Stimulated activated naive CD8-positive, alpha-beta T cell treated with anti-CD3 and anti-CD28 coated beads, Interleukin-15, amount 100 ng/mL, for 72 hours (primary cell): Measurements from ENCODE around the gene EPHA5.

Source experiments
- ATAC-seq: fragments of 150-1000 bp; cut with Tn5 transposase; 2 replicates; pipeline ENCODE4 v1.10.0; 2021; ENCODE audit warnings: mild to moderate bottlenecking, moderate library complexity
- DNase-seq, 2 donors: peaks; one replicate each; pipeline ENCODE4 v3.0.0; 2021 to 2022
- H3K27ac Mint-ChIP-seq, 2 donors: one replicate each; pipeline ENCODE4 v1.8.0; 2022; ENCODE audit warnings: mild to moderate bottlenecking in 2 of 2, mixed read lengths in 2 of 2, moderate library complexity in 2 of 2
- H3K27me3 Mint-ChIP-seq: one replicate; pipeline ENCODE4 v1.8.0; 2022; ENCODE audit warnings: mixed read lengths
- H3K4me1 Mint-ChIP-seq: one replicate; pipeline ENCODE4 v1.8.0; 2022; ENCODE audit warnings: mild to moderate bottlenecking, mixed read lengths
- H3K4me3 Mint-ChIP-seq, 2 donors: one replicate each; pipeline ENCODE4 v1.8.0; 2022; ENCODE audit warnings: mild to moderate bottlenecking in 2 of 2, mixed read lengths in 2 of 2, moderate library complexity in 1 of 2
- H3K9me3 Mint-ChIP-seq, 2 donors: one replicate each; pipeline ENCODE4 v1.8.0; 2022; ENCODE audit warnings: mixed read lengths in 2 of 2

EPHA5 gene

DNA sequence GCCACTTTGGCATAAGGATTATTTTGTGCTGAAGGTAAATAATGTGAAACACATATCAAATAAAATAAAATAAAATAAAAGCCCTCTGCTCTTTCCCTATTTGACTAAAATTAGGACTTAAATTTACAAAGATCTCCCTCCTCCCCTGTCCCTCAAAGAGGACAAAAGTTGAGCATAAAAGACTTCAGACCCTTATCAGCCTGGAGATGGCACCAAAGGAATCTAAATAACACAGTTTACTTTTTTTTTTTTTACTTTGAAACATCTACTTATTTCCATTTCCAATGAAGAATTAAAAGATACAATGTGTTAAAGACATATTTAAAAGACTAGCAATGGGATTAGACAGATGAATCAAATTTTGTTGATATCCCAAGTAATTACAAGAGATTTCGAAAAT is 89.7 kb downstream of the EPHA5 start:
- Mint-ChIP-seq H3K4me3 (no peak overlapping the region), H3K9me3 (peaks cover 0 to 5% of the 10 kb centered on the region in 2 donors), H3K27me3 (no peaks in the 10 kb centered on the region), H3K4me1 (no peaks in the 10 kb centered on the region), H3K27ac (no peak overlapping the region)
- ATAC-seq (no peak), DNase-seq (no peak)

DNA sequence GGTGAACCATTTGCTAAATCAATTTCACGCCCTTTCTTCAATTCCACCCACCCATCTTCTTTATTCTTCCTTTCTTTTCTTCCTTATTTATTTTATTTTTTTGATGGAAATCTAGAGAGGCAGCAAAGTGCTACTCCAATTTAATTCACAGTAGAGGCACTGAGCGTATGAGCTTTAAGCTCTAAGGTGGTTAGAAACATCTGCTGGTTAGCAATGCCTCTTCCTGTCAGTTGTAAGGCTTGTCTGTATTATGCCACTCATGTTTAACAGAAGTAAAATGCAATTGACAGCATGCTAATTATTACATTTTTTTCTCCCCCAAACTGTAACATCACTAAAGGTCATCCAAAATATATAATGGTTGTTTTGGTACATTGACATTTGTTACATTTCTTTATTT is 103.8 kb downstream of the EPHA5 start:
- no peak for ATAC-seq
- H3K9me3 Mint-ChIP-seq = no peaks in the 10 kb centered on the region
- no peaks in the 10 kb centered on the region for H3K4me1 Mint-ChIP-seq
- no peaks in the 10 kb centered on the region for H3K27me3 Mint-ChIP-seq
- DNase-seq = no peak
- H3K27ac Mint-ChIP-seq = no peak overlapping the region
- H3K4me3 Mint-ChIP-seq = no peak overlapping the region

DNA sequence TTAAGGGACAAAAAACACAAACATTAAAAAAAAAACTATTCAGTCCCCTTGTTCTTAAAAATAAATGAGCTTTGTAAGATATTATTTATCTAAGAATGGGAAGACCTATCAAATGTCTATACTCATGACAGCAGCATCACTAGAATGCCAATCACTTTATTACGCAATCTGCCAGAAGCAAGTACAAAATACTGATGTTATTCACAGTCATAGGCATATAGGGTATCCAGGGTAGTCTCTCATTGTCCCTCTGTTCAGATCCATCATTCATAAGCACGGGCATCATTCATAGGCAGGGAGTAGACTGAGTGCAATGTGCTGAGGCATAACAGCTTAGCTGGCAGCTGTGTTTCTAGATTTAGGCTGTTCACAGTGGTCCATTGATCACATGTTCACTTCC is 109.1 kb downstream of the EPHA5 start:
- no peaks in the 10 kb centered on the region for H3K27me3 Mint-ChIP-seq
- no peak overlapping the region for H3K4me3 Mint-ChIP-seq
- no peaks in the 10 kb centered on the region for H3K9me3 Mint-ChIP-seq
- H3K27ac Mint-ChIP-seq = no peak overlapping the region
- no peak for DNase-seq
- no peaks in the 10 kb centered on the region for H3K4me1 Mint-ChIP-seq
- no peak for ATAC-seq

DNA sequence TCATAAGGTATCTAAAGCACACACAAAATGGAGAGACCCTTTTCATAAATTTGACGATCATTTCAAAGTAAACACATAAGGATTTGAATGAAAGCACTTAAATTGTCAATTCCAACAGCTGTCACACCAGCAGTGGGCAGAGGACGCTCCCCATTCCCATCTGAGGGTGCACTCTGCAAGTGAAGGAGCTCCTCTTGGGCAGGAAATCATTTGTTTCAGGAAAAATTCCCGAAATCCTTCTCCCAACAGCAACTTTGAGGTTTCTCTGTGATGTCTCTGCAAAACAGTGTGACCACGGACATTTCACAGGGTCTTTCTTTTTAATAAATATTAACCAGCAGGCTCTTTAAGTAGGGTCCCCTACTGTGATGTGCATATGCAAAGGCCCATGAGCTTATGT is 111.0 kb downstream of the EPHA5 start:
- Mint-ChIP-seq H3K27me3 (no peaks in the 10 kb centered on the region), H3K4me1 (no peaks in the 10 kb centered on the region), H3K4me3 (no peak overlapping the region), H3K9me3 (no peaks in the 10 kb centered on the region), H3K27ac (no peak overlapping the region)
- no peak for ATAC-seq
- no peak for DNase-seq

DNA sequence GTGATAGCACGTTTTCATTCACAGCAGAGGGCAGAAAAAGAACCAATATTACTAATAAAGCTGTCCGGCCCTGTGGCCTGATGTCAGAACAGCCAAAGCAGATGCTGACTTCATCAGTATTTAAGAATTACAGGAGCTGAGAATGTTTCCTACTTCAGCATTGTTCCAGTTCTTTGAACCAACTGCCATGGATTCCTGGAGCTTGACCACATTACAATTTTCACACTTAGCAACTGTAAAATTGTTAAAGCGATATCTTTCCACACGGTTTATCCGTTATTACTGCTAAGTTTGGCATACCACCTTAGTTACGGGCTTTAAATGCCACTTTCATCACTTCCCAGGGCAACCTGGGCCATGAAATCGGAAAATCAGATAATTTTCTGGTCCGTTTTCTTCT is 118.2 kb downstream of the EPHA5 start:
- DNase-seq (no peak), ATAC-seq (no peak)
- H3K4me1 Mint-ChIP-seq = no peaks in the 10 kb centered on the region
- H3K27me3 Mint-ChIP-seq = no peaks in the 10 kb centered on the region
- no peak overlapping the region for H3K27ac Mint-ChIP-seq
- H3K4me3 Mint-ChIP-seq = no peak overlapping the region
- no peaks in the 10 kb centered on the region for H3K9me3 Mint-ChIP-seq

DNA sequence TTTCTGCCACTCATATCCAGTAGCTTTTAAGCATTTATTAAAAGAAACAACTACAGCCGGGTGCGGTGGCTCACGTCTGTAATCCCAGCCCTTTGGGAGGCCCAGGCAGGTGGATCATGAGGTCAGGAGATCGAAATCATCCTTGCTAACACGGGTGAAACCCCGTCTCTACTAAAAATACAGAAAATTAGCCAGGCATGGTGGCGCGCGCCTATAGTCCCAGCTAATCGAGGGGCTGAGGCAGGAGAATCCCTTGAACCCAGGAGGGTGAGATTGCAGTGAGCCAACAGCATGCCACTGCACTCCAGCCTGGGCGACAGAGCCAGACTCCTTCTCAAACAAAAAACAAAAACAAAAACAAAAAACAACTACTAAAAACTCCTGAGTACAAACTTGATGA is 119.8 kb downstream of the EPHA5 start:
- DNase-seq (no peak), ATAC-seq (no peak)
- H3K4me1 Mint-ChIP-seq = no peaks in the 10 kb centered on the region
- no peaks in the 10 kb centered on the region for H3K27me3 Mint-ChIP-seq
- H3K4me3 Mint-ChIP-seq = no peak overlapping the region
- H3K9me3 Mint-ChIP-seq = peaks cover 0 to 1% of the 10 kb centered on the region in 2 donors
- H3K27ac Mint-ChIP-seq = no peak overlapping the region

DNA sequence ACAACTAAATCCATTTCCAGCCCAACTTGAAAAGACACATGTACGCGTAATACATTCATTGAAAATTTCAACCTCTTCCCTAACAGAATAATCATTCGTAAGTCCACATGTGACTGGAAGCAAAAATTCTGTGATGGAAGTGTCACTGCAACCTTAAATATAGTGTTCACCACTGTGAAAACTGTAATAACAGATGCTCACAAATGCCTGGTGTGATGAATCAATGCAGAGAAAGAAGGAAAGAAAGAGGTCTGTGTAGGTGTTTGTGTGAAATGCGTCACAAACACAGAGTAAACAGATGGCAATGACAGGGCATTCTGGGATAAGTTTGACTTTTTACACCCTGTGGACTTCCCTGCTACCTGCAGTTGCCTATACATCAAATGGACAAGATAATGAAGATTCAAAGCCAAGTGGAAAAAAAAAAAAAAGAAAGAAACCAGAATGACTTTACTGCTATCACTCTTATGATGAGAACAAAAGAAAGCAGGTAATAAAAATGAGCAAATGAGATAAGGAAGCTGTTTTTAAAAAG is 123.3 kb downstream of the EPHA5 start:
- H3K9me3 Mint-ChIP-seq = peaks cover 2 to 6% of the 10 kb centered on the region in 2 donors
- H3K27me3 Mint-ChIP-seq = no peaks in the 10 kb centered on the region
- DNase-seq (no peak), ATAC-seq (no peak)
- H3K27ac Mint-ChIP-seq = no peak overlapping the region
- H3K4me3 Mint-ChIP-seq = no peak overlapping the region
- H3K4me1 Mint-ChIP-seq = no peaks in the 10 kb centered on the region

DNA sequence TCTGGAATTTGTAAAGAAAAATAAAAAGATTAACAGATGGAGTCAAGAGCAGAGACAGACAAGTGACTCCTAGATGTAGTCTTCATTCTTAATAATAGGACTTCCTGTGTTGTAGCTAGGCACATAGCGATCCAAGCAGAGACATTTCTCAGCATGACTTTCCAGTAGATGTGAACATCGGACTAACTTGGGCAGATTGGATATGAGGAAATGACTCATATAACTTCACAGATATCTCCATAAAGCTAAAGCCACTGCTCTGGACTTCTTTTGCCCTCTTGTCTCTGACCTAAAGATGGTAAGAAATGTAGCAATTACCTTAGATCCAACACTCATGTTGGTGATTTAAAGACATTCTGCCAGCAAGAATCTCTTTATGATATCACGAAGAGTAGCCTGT is 131.7 kb downstream of the EPHA5 start:
- H3K9me3 Mint-ChIP-seq = peaks cover 5 to 13% of the 10 kb centered on the region in 2 donors
- no peaks in the 10 kb centered on the region for H3K27me3 Mint-ChIP-seq
- H3K4me1 Mint-ChIP-seq = no peaks in the 10 kb centered on the region
- no peak overlapping the region for H3K4me3 Mint-ChIP-seq
- DNase-seq = no peak
- ATAC-seq = no peak
- H3K27ac Mint-ChIP-seq = no peak overlapping the region

DNA sequence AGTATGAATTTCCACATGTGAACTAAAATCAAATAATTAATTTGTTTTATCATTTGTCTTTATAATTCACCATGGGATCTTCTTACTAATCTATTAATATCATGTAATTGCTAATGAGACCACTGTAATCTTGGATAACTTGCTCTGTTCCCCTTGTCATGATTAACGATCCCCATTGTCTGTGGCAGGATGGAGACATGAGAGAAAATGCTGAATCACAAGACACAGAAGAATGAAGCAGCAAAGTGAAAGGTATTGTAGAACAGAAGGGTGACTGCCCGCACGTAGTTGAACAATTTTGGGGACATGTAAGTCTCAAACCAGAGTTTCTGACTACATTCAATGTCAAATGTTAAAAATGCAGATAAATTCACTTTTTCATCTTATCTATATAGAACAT is 135.2 kb downstream of the EPHA5 start:
- Mint-ChIP-seq H3K27me3 (no peaks in the 10 kb centered on the region), H3K27ac (no peak overlapping the region), H3K9me3 (peaks cover 0 to 9% of the 10 kb centered on the region in 2 donors), H3K4me1 (no peaks in the 10 kb centered on the region), H3K4me3 (no peak overlapping the region)
- ATAC-seq = no peak
- no peak for DNase-seq

DNA sequence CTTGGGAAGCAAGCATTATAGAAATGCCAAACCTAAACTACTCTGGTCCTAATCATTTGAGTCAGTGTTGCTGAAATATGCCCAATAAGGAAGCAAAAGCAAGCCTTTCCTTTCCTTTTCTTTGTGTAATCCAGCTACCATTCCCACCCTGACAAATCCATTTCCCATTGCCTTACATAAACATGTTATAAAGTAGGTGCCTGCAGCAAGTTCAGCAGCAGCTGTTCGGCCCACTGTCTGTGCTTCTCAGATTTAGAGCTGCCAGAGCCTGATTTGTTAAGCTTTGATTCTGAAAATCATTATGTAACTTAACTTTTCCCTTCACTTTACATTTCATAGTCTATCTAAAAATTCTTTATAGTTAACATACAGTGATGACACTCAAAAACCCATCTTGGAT is 148.6 kb downstream of the EPHA5 start:
- H3K4me1 Mint-ChIP-seq = no peaks in the 10 kb centered on the region
- peaks cover 0 to 7% of the 10 kb centered on the region in 2 donors for H3K9me3 Mint-ChIP-seq
- ATAC-seq (no peak), DNase-seq (no peak)
- H3K27ac Mint-ChIP-seq = no peak overlapping the region
- H3K27me3 Mint-ChIP-seq = no peaks in the 10 kb centered on the region
- no peak overlapping the region for H3K4me3 Mint-ChIP-seq

DNA sequence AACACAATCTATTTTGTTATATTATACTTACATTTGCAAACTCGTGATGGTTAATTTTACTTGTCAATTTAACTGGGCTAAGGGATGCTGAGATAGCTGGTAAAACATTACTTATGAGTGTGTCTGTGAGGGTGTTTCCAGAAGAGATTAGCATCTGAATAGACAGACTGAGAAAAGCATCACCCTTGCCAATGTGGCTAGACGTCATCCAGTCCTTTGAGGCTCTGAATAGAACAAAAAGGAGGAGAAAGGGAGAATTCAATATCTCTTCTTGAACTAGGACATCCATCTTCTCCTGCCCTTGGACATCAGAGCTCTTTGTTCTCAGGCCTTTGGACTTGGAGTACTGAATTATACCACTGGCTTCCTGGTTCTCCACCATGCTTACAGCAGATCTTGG is 154.6 kb downstream of the EPHA5 start:
- DNase-seq = no peak
- Mint-ChIP-seq H3K27ac (no peak overlapping the region), H3K4me1 (no peaks in the 10 kb centered on the region), H3K4me3 (no peak overlapping the region), H3K27me3 (no peaks in the 10 kb centered on the region), H3K9me3 (peaks cover 5 to 7% of the 10 kb centered on the region in 2 donors)
- no peak for ATAC-seq

DNA sequence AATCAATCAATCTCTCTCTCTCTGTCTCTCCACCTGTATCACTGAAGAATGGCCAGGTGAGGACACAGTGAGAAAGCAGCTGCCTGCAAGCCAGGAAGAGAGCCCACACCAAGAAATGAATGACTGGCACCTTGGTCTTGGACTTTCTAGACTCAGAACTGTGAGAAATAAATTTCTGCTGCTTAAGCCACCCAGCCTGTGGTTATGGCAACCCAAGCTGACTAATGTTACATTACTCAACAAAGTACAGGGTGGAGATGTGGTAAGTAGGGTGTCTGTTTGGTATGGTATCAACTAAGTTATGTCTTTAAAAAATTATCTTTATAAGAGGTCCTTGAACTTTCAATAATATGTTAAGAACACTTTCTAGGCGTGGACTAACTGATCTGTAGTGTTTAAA is 159.3 kb downstream of the EPHA5 start:
- ATAC-seq = no peak
- H3K4me3 Mint-ChIP-seq = no peak overlapping the region
- H3K9me3 Mint-ChIP-seq = peaks cover 0 to 5% of the 10 kb centered on the region in 2 donors
- H3K27ac Mint-ChIP-seq = no peak overlapping the region
- no peak for DNase-seq
- H3K4me1 Mint-ChIP-seq = no peaks in the 10 kb centered on the region
- H3K27me3 Mint-ChIP-seq = no peaks in the 10 kb centered on the region

DNA sequence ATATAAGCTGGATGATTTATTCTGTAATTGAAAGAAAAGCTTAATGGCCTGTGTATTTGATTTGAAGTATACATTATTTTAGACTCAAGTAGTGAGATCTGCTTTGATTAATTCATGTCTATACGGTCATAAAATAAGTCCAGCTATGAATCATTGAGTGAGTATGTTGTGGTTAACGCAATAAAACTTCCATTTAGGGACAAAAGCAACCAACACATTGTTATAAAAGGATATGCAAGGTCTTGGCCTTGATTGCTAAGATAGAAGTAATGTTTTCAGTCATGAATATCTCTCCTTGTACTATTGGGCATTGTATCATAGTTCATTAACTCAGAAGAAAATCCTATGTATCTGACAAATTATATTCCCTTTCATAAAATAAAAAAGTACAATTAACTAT is 162.1 kb downstream of the EPHA5 start:
- Mint-ChIP-seq H3K4me3 (no peak overlapping the region), H3K27me3 (no peaks in the 10 kb centered on the region), H3K9me3 (no peaks in the 10 kb centered on the region), H3K4me1 (no peaks in the 10 kb centered on the region), H3K27ac (no peak overlapping the region)
- DNase-seq = no peak
- ATAC-seq = no peak

DNA sequence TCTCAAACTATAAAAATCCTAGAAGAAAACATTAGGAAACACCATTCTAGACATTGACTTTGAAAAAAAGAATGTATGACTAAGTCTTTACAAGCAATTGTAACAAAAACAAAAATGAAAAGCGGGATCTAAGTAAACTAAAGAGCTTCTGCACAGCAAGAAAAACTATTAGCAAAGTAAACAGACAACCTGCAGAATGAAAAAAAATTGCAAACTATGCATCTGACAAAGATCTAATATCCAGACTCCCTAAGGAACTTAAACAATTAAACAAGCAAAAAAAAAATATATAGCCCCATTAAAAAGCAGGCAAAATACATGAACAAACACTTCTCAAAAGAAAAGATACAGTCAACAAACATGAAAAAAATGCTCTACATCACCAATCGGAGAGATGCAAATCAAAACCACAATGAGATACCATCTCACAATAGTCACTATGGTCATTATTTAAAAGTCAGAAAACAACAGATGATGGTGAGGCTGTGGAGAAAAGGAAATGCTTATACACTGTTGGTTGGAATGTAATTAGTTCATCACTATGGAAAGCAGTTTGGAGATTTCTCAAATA is 168.1 kb downstream of the EPHA5 start:
- H3K27me3 Mint-ChIP-seq = no peaks in the 10 kb centered on the region
- ATAC-seq (no peak), DNase-seq (no peak)
- no peaks in the 10 kb centered on the region for H3K4me1 Mint-ChIP-seq
- no peak overlapping the region for H3K4me3 Mint-ChIP-seq
- peaks cover 4 to 11% of the 10 kb centered on the region in 2 donors for H3K9me3 Mint-ChIP-seq
- H3K27ac Mint-ChIP-seq = no peak overlapping the region

DNA sequence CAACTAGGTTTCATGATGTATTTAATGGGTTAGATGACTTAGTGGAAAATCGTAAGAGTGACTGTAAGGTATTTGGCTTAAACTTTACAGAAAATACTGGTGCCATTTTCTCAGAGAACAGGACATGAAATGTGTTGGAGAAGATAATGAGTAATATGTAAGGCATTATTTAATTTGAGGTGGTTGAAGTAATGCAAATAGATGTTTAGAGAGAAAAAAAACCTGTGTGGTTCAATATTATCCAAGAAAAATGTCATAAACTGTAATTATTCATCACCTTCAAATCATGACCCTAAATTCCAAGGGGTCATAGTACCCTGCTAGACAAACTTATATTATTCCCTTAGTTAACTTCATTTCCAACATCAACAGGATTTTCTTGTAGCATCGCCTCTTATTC is 171.7 kb downstream of the EPHA5 start:
- Mint-ChIP-seq H3K4me1 (no peaks in the 10 kb centered on the region), H3K9me3 (peaks cover 11 to 12% of the 10 kb centered on the region in 2 donors), H3K27me3 (no peaks in the 10 kb centered on the region), H3K4me3 (no peak overlapping the region), H3K27ac (no peak overlapping the region)
- no peak for DNase-seq
- ATAC-seq = no peak

DNA sequence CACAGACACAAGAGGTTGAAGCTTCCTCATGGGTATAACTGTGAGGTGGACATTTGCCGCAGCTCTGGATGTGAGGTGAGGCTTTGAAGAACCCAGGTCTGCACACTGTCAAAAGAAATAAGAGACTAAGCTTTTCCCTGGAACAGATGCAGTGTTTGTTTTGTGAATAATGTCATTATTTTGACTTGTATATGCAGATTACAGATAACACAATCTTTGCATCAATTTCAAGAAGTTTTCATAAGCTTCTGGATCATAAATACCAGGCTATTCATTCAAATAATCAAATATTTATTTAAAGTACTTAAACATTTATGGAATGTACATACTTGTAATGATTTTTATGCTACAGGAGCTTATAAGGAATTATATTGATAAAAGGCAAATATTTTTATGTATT is 174.8 kb downstream of the EPHA5 start:
- no peak for DNase-seq
- no peak overlapping the region for H3K4me3 Mint-ChIP-seq
- no peak for ATAC-seq
- H3K27ac Mint-ChIP-seq = no peak overlapping the region
- no peaks in the 10 kb centered on the region for H3K27me3 Mint-ChIP-seq
- no peaks in the 10 kb centered on the region for H3K4me1 Mint-ChIP-seq
- peaks cover 6 to 7% of the 10 kb centered on the region in 2 donors for H3K9me3 Mint-ChIP-seq

DNA sequence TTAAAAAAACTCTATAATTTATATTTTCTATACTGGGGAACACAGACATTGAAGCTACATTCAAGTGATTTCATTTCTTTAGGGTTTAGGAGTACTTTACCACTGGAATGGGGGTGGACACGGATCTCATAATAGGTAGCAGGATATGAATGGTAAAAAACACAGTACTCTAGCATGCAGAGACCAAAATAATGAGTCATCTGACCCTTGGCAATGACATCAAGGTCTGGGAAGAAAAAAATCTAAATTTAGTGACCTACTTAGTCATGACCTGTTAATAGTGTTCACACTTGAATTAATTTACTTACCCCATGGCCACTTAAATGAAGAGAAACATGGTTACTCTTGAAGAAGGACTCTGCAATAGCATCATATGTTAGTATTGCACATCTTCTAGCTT is 187.9 kb downstream of the EPHA5 start:
- no peak for ATAC-seq
- H3K4me1 Mint-ChIP-seq = no peaks in the 10 kb centered on the region
- no peak overlapping the region for H3K27ac Mint-ChIP-seq
- peaks cover 0 to 4% of the 10 kb centered on the region in 2 donors for H3K9me3 Mint-ChIP-seq
- no peak overlapping the region for H3K4me3 Mint-ChIP-seq
- no peak for DNase-seq
- no peaks in the 10 kb centered on the region for H3K27me3 Mint-ChIP-seq
